ENCODE results near the gene PCDHGA4. TPM values are rescaled to one million over a fixed set of nuclear protein-coding genes. Genes with fewer than 3 reads are reported as not detected.
"Not testable (repeated sequence)": the region's sequence is repeated elsewhere in the genome, so short reads cannot be mapped to it uniquely, and the experiment has no call there.

The PCDHGA4 gene
- total RNA-seq, 6 experiments from 2014 or later = 3.6 to 6.3 (median 5.2) TPM

GRCh38 chr5:141397756-141398551 lies 43.1 kb downstream of the PCDHGA4 start, which contains the start of gene PCDHGB5:
Gene PCDHGB5 (plus strand): TSS chr5:141397947. CDS start chr5:141398128, 181 bp downstream.
- not testable (repeated sequence) for H3K4me1 Mint-ChIP-seq (ENCODE audit: low read depth); H3K27me3 Mint-ChIP-seq (ENCODE audit: insufficient read depth)
- Mint-ChIP-seq H3K4me3 (peak within 1 kb of the TSS; percentile 66), H3K27ac (peak within 1 kb of the TSS; percentile 60; the same call in 1 of the 2 replicates), H3K36me3 (ENCODE audit: low read depth) (peaks cover 53% of the 10 kb centered on the region), H3K9me3 (peaks cover 63% of the 10 kb centered on the region)
- DNase-seq = peak; percentile 37
- TF ChIP-seq, protein P1, sequence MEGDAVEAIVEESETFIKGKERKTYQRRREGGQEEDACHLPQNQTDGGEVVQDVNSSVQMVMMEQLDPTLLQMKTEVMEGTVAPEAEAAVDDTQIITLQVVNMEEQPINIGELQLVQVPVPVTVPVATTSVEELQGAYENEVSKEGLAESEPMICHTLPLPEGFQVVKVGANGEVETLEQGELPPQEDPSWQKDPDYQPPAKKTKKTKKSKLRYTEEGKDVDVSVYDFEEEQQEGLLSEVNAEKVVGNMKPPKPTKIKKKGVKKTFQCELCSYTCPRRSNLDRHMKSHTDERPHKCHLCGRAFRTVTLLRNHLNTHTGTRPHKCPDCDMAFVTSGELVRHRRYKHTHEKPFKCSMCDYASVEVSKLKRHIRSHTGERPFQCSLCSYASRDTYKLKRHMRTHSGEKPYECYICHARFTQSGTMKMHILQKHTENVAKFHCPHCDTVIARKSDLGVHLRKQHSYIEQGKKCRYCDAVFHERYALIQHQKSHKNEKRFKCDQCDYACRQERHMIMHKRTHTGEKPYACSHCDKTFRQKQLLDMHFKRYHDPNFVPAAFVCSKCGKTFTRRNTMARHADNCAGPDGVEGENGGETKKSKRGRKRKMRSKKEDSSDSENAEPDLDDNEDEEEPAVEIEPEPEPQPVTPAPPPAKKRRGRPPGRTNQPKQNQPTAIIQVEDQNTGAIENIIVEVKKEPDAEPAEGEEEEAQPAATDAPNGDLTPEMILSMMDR (IDR thresholded peaks at IDR 0.05) = peak; percentile 67

GRCh38 chr5:141398608-141399007 lies 43.8 kb downstream of the PCDHGA4 start:
- Mint-ChIP-seq H3K27ac (no peak overlapping the region), H3K4me3 (no peak overlapping the region)
- TF ChIP-seq, protein P1 (IDR thresholded peaks at IDR 0.05) = no peak

DNA sequence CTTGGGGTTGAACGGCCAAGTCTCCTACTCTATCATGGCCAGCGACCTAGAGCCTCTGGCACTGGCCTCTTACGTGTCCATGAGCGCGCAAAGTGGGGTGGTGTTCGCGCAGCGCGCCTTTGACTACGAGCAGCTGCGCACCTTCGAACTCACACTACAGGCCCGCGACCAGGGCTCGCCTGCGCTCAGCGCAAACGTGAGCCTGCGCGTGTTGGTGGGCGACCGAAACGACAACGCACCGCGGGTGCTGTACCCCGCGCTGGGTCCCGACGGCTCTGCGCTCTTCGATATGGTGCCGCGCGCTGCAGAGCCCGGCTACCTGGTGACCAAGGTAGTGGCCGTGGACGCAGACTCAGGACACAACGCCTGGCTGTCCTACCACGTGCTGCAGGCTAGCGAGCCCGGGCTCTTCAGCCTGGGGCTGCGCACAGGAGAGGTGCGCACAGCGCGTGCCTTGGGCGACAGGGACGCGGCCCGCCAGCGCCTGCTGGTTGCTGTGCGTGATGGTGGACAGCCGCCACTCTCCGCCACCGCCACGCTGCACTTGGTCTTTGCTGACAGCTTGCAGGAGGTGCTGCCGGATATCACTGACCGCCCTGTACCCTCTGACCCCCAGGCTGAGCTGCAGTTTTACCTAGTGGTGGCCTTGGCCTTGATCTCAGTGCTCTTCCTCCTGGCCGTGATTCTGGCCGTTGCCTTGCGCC lies 44.9 kb downstream of the PCDHGA4 start:
- H3K4me3 Mint-ChIP-seq = peak overlapping the region; percentile 65; the same call in 1 of the 2 replicates
- peaks cover 66% of the 10 kb centered on the region for H3K9me3 Mint-ChIP-seq
- no peak overlapping the region for H3K27ac Mint-ChIP-seq
- H3K27me3 Mint-ChIP-seq (ENCODE audit: insufficient read depth) = peaks cover 3% of the 10 kb centered on the region
- DNase-seq = no peak
- peaks cover 55% of the 10 kb centered on the region for H3K36me3 Mint-ChIP-seq (ENCODE audit: low read depth)
- TF ChIP-seq, protein P1 (IDR thresholded peaks at IDR 0.05) = no peak
- H3K4me1 Mint-ChIP-seq (ENCODE audit: low read depth) = peaks cover 8% of the 10 kb centered on the region

More at GRCh38 chr5:141398608-141399007, 43.8 kb downstream of the PCDHGA4 start:
- Mint-ChIP-seq H3K4me1 (ENCODE audit: low read depth) (peaks cover 8% of the 10 kb centered on the region), H3K27me3 (ENCODE audit: insufficient read depth) (peaks cover 3% of the 10 kb centered on the region), H3K36me3 (ENCODE audit: low read depth) (peaks cover 55% of the 10 kb centered on the region), H3K9me3 (peaks cover 65% of the 10 kb centered on the region)
- no peak for DNase-seq

- H3K27ac Mint-ChIP-seq = no peak within 1 kb of the TSS
- peaks cover 3% of the 10 kb centered on the region for H3K27me3 Mint-ChIP-seq (ENCODE audit: insufficient read depth)
- peaks cover 8% of the 10 kb centered on the region for H3K4me1 Mint-ChIP-seq (ENCODE audit: low read depth)
- DNase-seq = no peak
- H3K4me3 Mint-ChIP-seq = 0 out of 2 replicates have a peak within 1 kb of the TSS, but pooled peaks have one; percentile 37
- TF ChIP-seq, protein P1 (IDR thresholded peaks at IDR 0.05) = 0 out of 2 replicates have a peak, but pooled peaks have one; percentile 45
- H3K36me3 Mint-ChIP-seq (ENCODE audit: low read depth) = peaks cover 69% of the 10 kb centered on the region
- peaks cover 65% of the 10 kb centered on the region for H3K9me3 Mint-ChIP-seq
These were observed 47.9 kb downstream of the PCDHGA4 start, which contains the start of gene PCDHGA9 for GRCh38 chr5:141402553-141403243. Gene PCDHGA9 (plus strand): TSS chr5:141402778. CDS start chr5:141402953, 175 bp downstream.

DNA sequence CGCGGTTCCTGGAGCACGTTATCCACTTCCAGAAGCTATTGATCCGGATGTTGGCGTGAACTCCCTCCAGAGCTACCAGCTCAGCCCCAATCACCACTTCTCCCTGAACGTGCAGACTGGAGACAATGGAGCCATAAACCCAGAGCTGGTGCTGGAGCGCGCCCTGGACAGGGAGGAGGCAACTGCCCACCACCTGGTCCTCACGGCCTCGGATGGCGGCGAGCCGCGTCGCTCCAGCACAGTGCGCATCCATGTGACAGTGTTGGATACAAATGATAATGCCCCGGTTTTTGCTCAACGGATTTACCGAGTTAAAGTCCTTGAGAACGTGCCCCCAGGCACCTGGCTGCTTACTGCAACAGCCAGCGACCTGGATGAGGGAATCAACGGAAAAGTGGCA lies 48.6 kb downstream of the PCDHGA4 start:
- Mint-ChIP-seq H3K4me1 (ENCODE audit: low read depth) (peaks cover 8% of the 10 kb centered on the region), H3K27me3 (ENCODE audit: insufficient read depth) (peaks cover 3% of the 10 kb centered on the region), H3K9me3 (peaks cover 71% of the 10 kb centered on the region), H3K36me3 (ENCODE audit: low read depth) (peaks cover 72% of the 10 kb centered on the region), H3K27ac (no peak overlapping the region), H3K4me3 (no peak overlapping the region)
- TF ChIP-seq, protein P1 (IDR thresholded peaks at IDR 0.05) = no peak
- no peak for DNase-seq

Measured in HFFc6 (cell line).